ENCODE data around the gene PTPRE.

- TF ChIP-seq CTCF (tag by site-specific recombination; IDR thresholded peaks at IDR 0.05): no peak
- TF ChIP-seq ZNF404 (tag by site-specific recombination; IDR thresholded peaks at IDR 0.05): no peak
- no peak for TF ChIP-seq REST (tag by site-specific recombination; IDR thresholded peaks at IDR 0.05)
- no peak for TF ChIP-seq ZNF658 (tag by site-specific recombination; IDR thresholded peaks at IDR 0.05)
- TF ChIP-seq GLIS1 (tag by site-specific recombination; IDR thresholded peaks at IDR 0.05): no peak
- no peak for TF ChIP-seq ZNF580 (tag by site-specific recombination; IDR thresholded peaks at IDR 0.05)
- no peak for TF ChIP-seq ZNF202 (tag by site-specific recombination; IDR thresholded peaks at IDR 0.05; ENCODE audit: borderline replicate concordance)
Observed at GRCh38 chr10:128072941-128073645, 166.2 kb downstream of the PTPRE start.
